ENCODE results near the gene LRRFIP1. TPM values are rescaled to one million over a fixed set of nuclear protein-coding genes. Genes with fewer than 3 reads are reported as not detected.

LRRFIP1 gene
- total RNA-seq, 2 experiments from 2014 or later: 157 to 161 TPM

- H3K4me1 ChIP-seq (ENCODE audit: insufficient read depth, low read length): peaks cover 26% of the 10 kb centered on the region
- H3K9me3 Mint-ChIP-seq: no peaks in the 10 kb centered on the region
- ChIA-PET POLR2A (no interaction called here), CTCF (interaction anchor here (0.9 kb wide), 1 partner anchor 17 kb away, joined by 3 read pairs; no protein-coding TSS in a partner anchor)
- no peaks in the 10 kb centered on the region for H3K27me3 Mint-ChIP-seq
- no peak for DNase-seq
- H3K27ac ChIP-seq (ENCODE audit: low read depth in 1 of 2, low read length in 2 of 2): no peak overlapping the region
- no peaks in the 10 kb centered on the region for H3K36me3 ChIP-seq (ENCODE audit: insufficient read depth, low read length)
- ATAC-seq (ENCODE audit: poor library complexity): no peak
- H3K4me1 Mint-ChIP-seq (ENCODE audit: low read depth): peaks cover 30% of the 10 kb centered on the region
- TF ChIP-seq CTCF (IDR thresholded peaks at IDR 0.05): no peak
- H3K36me3 Mint-ChIP-seq (ENCODE audit: low read depth): no peaks in the 10 kb centered on the region
- no peak overlapping the region for H3K4me3 Mint-ChIP-seq
- H3K27me3 ChIP-seq (ENCODE audit: control insufficient read depth in 1 of 2, insufficient read depth in 2 of 2, low read length in 2 of 2): no peaks in the 10 kb centered on the region
- intact Hi-C loops (cut with DNase I, micrococcal nuclease): loop anchor here in 1 of 2 experiments (5.0 kb wide), 1 partner anchor 73 kb away; no protein-coding TSS in a partner anchor
- H3K9me3 ChIP-seq (ENCODE audit: control insufficient read depth in 1 of 2, insufficient read depth in 1 of 2, low read length in 2 of 2): no peaks in the 10 kb centered on the region
- peak overlapping the region; percentile 89 for H3K27ac Mint-ChIP-seq
- H3K4me3 ChIP-seq (ENCODE audit: low read length): no peak overlapping the region
Observed at GRCh38 chr2:237599465-237600110, 27.8 kb upstream of the LRRFIP1 start.

- H3K27ac Mint-ChIP-seq: peak overlapping the region; percentile 89
- ChIA-PET POLR2A (interaction anchor here (0.6 kb wide), 1 partner anchor 30 kb away, joined by 3 read pairs; no protein-coding TSS in a partner anchor), CTCF (interaction anchor here (0.7 kb wide), 1 partner anchor 19 kb away, joined by 3 read pairs; no protein-coding TSS in a partner anchor)
- no peak overlapping the region for H3K4me3 Mint-ChIP-seq
- Histone ChIP-seq H3K4me3 (ENCODE audit: low read length) (no peak overlapping the region), H3K4me1 (ENCODE audit: insufficient read depth, low read length) (peaks cover 27% of the 10 kb centered on the region), H3K27ac (ENCODE audit: low read depth in 1 of 2, low read length in 2 of 2) (no peak overlapping the region), H3K27me3 (ENCODE audit: control insufficient read depth in 1 of 2, insufficient read depth in 2 of 2, low read length in 2 of 2) (no peaks in the 10 kb centered on the region), H3K36me3 (ENCODE audit: insufficient read depth, low read length) (no peaks in the 10 kb centered on the region), H3K9me3 (ENCODE audit: control insufficient read depth in 1 of 2, insufficient read depth in 1 of 2, low read length in 2 of 2) (no peaks in the 10 kb centered on the region)
- DNase-seq (no peak), ATAC-seq (ENCODE audit: poor library complexity) (no peak)
- intact Hi-C loops (cut with DNase I, micrococcal nuclease): loop anchor here in 1 of 2 experiments (5.0 kb wide), 1 partner anchor 72 kb away; no protein-coding TSS in a partner anchor
- H3K4me1 Mint-ChIP-seq (ENCODE audit: low read depth): peaks cover 34% of the 10 kb centered on the region
- no peaks in the 10 kb centered on the region for H3K36me3 Mint-ChIP-seq (ENCODE audit: low read depth)
- no peaks in the 10 kb centered on the region for H3K27me3 Mint-ChIP-seq
- H3K9me3 Mint-ChIP-seq: no peaks in the 10 kb centered on the region
- TF ChIP-seq CTCF (IDR thresholded peaks at IDR 0.05): no peak
Observed at GRCh38 chr2:237600205-237600846, 27.1 kb upstream of the LRRFIP1 start.

DNA sequence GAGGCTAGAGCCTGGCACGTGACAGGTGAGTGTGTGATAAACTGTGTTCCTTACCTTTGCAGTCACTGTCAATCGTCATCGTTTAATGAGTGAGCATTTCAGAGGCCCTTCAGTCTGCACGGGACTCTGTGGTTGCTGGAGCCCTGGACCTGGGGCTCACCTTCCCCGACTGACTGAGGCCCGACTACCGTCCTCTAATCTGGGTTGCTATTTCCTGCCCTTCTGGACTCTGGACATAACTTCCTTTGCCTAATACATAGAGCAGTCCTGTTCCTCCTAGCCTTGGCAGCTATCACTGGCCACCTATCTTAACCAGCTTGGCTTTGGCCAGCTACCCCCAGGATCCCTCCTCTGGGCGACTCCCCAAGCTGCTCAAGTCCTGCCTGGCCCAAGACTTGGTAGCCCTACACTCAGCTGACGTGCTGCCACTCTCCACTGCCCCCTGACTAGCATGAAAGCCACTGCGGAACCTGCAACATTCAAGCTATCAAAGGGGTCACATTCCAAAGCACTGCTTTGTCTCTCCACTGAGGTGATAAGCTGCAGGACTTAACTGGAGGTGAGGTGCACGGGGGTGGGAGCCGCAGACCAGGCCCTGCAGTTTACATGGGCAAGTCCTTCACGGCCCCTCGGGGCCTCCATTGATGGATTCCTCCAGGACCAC lies 25.8 kb upstream of the LRRFIP1 start:
- intact Hi-C loops (cut with DNase I, micrococcal nuclease): loop anchor here in 1 of 2 experiments (5.0 kb wide), 1 partner anchor 71 kb away; no protein-coding TSS in a partner anchor
- H3K4me3 Mint-ChIP-seq: no peak overlapping the region
- no peaks in the 10 kb centered on the region for H3K36me3 Mint-ChIP-seq (ENCODE audit: low read depth)
- H3K9me3 ChIP-seq (ENCODE audit: control insufficient read depth in 1 of 2, insufficient read depth in 1 of 2, low read length in 2 of 2): no peaks in the 10 kb centered on the region
- no peak for TF ChIP-seq CTCF (IDR thresholded peaks at IDR 0.05)
- peaks cover 24% of the 10 kb centered on the region for H3K4me1 ChIP-seq (ENCODE audit: insufficient read depth, low read length)
- DNase-seq: no peak
- no peaks in the 10 kb centered on the region for H3K27me3 Mint-ChIP-seq
- ChIA-PET CTCF (interaction anchor here (1.4 kb wide), 1 partner anchor 19 kb away, joined by 4 read pairs; no protein-coding TSS in a partner anchor), POLR2A (interaction anchor here (1.6 to 2.6 kb wide), 3 partner anchors 15 to 89 kb away, joined by 4 to 10 read pairs (median 8); no protein-coding TSS in a partner anchor)
- no peak overlapping the region for H3K4me3 ChIP-seq (ENCODE audit: low read length)
- no peaks in the 10 kb centered on the region for H3K27me3 ChIP-seq (ENCODE audit: control insufficient read depth in 1 of 2, insufficient read depth in 2 of 2, low read length in 2 of 2)
- no peaks in the 10 kb centered on the region for H3K9me3 Mint-ChIP-seq
- ATAC-seq (ENCODE audit: poor library complexity): no peak
- H3K36me3 ChIP-seq (ENCODE audit: insufficient read depth, low read length): no peaks in the 10 kb centered on the region
- H3K4me1 Mint-ChIP-seq (ENCODE audit: low read depth): peaks cover 35% of the 10 kb centered on the region
- no peak overlapping the region for H3K27ac ChIP-seq (ENCODE audit: low read depth in 1 of 2, low read length in 2 of 2)
- peak overlapping the region; percentile 89 for H3K27ac Mint-ChIP-seq

Data from CD4-positive, alpha-beta T cell (primary cell).